Neural crest cell (in vitro differentiated cells): Measurements from ENCODE around the gene ARHGAP10. TPM values are rescaled to one million over a fixed set of nuclear protein-coding genes. Genes with fewer than 3 reads are reported as not detected.

Experiments used
- DNase-seq: peaks from one replicate; pipeline ENCODE4 v3.0.0; 2021; ENCODE audit warnings: low read depth, mixed read lengths, low spot score
- H3K27ac Mint-ChIP-seq: one replicate; pipeline ENCODE4 v1.8.0; 2021; ENCODE audit warnings: mild to moderate bottlenecking, mixed read lengths; ENCODE audit not compliant: unreplicated experiment
- H3K27me3 Mint-ChIP-seq: 2 replicates; pipeline ENCODE4 v1.8.0; 2021; ENCODE audit warnings: low read depth, mild to moderate bottlenecking, mixed read lengths
- H3K36me3 Mint-ChIP-seq: 2 replicates; pipeline ENCODE4 v1.8.0; 2021; ENCODE audit warnings: low read depth, mild to moderate bottlenecking, mixed read lengths
- H3K4me1 Mint-ChIP-seq: 2 replicates; pipeline ENCODE4 v1.8.0; 2021; ENCODE audit warnings: mixed read lengths
- H3K4me3 Mint-ChIP-seq: one replicate; pipeline ENCODE4 v1.8.0; 2021; ENCODE audit warnings: mild to moderate bottlenecking, mixed read lengths
- H3K9me3 Mint-ChIP-seq: 2 replicates; pipeline ENCODE4 v1.8.0; 2021; ENCODE audit warnings: mixed read lengths
- CTCF ChIP-seq: fragments of 200-600 bp; sonication (generic); conservative IDR thresholded peaks from 2 replicates; pipeline ENCODE4 v1.5.0; 2021; ENCODE audit warnings: antibody characterized with exemption, mild to moderate bottlenecking
- total RNA-seq: library from RNA; stranded (reverse); gene quantifications from 2 replicates; pipeline ENCODE4 v1.2.1, GENCODE V29; 2021

The ARHGAP10 gene
- total RNA-seq, 1 donor from 2014 or later = 4.0 TPM

- peaks cover 3% of the 10 kb centered on the region for H3K27me3 Mint-ChIP-seq
- no peak overlapping the region for H3K27ac Mint-ChIP-seq
- H3K4me3 Mint-ChIP-seq = no peak overlapping the region
- no peak for TF ChIP-seq CTCF
- no peaks in the 10 kb centered on the region for H3K36me3 Mint-ChIP-seq
- H3K4me1 Mint-ChIP-seq = no peaks in the 10 kb centered on the region
- DNase-seq = no peak
- H3K9me3 Mint-ChIP-seq = no peaks in the 10 kb centered on the region
Observed at GRCh38 chr4:147813109-147813773, 81.4 kb downstream of the ARHGAP10 start.

- H3K4me3 Mint-ChIP-seq = no peak overlapping the region
Observed at GRCh38 chr4:147813973-147814372, 82.1 kb downstream of the ARHGAP10 start.

GRCh38 chr4:147814376-147814775, 82.5 kb downstream of the ARHGAP10 start:
- Mint-ChIP-seq H3K27me3 (no peaks in the 10 kb centered on the region), H3K4me3 (no peak overlapping the region), H3K36me3 (no peaks in the 10 kb centered on the region), H3K27ac (no peak overlapping the region), H3K9me3 (no peaks in the 10 kb centered on the region), H3K4me1 (no peaks in the 10 kb centered on the region)
- TF ChIP-seq CTCF = no peak
- DNase-seq = no peak

More at GRCh38 chr4:147813973-147814372, 82.1 kb downstream of the ARHGAP10 start:
- no peak for TF ChIP-seq CTCF
- no peaks in the 10 kb centered on the region for H3K36me3 Mint-ChIP-seq
- no peaks in the 10 kb centered on the region for H3K4me1 Mint-ChIP-seq
- H3K9me3 Mint-ChIP-seq = no peaks in the 10 kb centered on the region
- no peak for DNase-seq
- H3K27me3 Mint-ChIP-seq = no peaks in the 10 kb centered on the region
- H3K27ac Mint-ChIP-seq = no peak overlapping the region

- Mint-ChIP-seq H3K36me3 (no peaks in the 10 kb centered on the region), H3K4me3 (no peak overlapping the region), H3K27me3 (no peaks in the 10 kb centered on the region), H3K9me3 (no peaks in the 10 kb centered on the region), H3K27ac (no peak overlapping the region), H3K4me1 (no peaks in the 10 kb centered on the region)
- DNase-seq = no peak
- no peak for TF ChIP-seq CTCF
Observed at GRCh38 chr4:147815741-147816140, 83.9 kb downstream of the ARHGAP10 start.

- Mint-ChIP-seq H3K36me3 (no peaks in the 10 kb centered on the region), H3K9me3 (no peaks in the 10 kb centered on the region), H3K4me3 (no peak overlapping the region), H3K27ac (no peak overlapping the region), H3K4me1 (no peaks in the 10 kb centered on the region), H3K27me3 (no peaks in the 10 kb centered on the region)
- TF ChIP-seq CTCF = no peak
- DNase-seq = no peak
Observed at GRCh38 chr4:147816382-147817254, 84.7 kb downstream of the ARHGAP10 start.
